Measurements from ENCODE around the gene SSX4B. TPM values are rescaled to one million over a fixed set of nuclear protein-coding genes. Genes with fewer than 3 reads are reported as not detected.
"Not testable (repeated sequence)": the region's sequence is repeated elsewhere in the genome, so short reads cannot be mapped to it uniquely, and the experiment has no call there.

Gene SSX4B
- total and polyA plus RNA-seq, 12 donors, result not detected

GRCh38 chrX:48397825-48398224 is 13.9 kb downstream of the SSX4B start:
- H3K9me3 ChIP-seq; H3K4me1 ChIP-seq; H3K36me3 ChIP-seq; H3K27ac ChIP-seq; ATAC-seq; intact Hi-C loops (cut with DNase I); H3K4me3 ChIP-seq; H3K27me3 ChIP-seq; DNase-seq: not testable (repeated sequence)
- WGBS, 2 donors, result 38% methylated on average over 1 of the region's 1 CpG

DNA sequence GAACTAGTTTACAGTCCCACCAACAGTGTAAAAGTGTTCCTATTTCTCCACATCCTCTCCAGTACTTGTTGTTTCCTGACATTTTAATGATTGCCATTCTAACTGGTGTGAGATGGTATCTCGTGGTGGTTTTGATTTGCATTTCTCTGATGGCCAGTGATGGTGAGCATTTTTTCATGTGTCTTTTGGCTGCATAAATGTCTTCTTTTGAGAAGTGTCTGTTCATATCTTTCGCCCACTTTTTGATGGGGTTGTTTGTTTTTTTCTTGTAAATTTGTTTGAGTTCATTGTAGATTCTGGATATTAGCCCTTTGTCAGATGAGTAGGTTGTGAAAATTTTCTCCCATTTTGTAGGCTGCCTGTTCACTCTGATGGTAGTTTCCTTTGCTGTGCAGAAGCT is 14.8 kb downstream of the SSX4B start:
- H3K4me1 ChIP-seq; H3K4me3 ChIP-seq; DNase-seq; intact Hi-C loops (cut with DNase I); H3K27me3 ChIP-seq; H3K9me3 ChIP-seq; H3K36me3 ChIP-seq; H3K27ac ChIP-seq; ATAC-seq: not testable (repeated sequence)
- WGBS, 2 donors, result 86 to 90% methylated on average over 1 of the region's 2 CpGs

GRCh38 chrX:48383239-48383638 is 28.5 kb downstream of the SSX4B start, which contains the start of gene SSX4:
TSS of gene SSX4 (plus strand) at chrX:48383539. CDS start at chrX:48384054, 515 bp downstream.
- ATAC-seq; DNase-seq; H3K9me3 ChIP-seq; H3K4me1 ChIP-seq; H3K4me3 ChIP-seq; intact Hi-C loops (cut with DNase I); H3K27me3 ChIP-seq; H3K36me3 ChIP-seq; H3K27ac ChIP-seq: not testable (repeated sequence)
- WGBS, 2 donors, result no CpG with 5 or more reads among the region's 16 CpGs

- H3K36me3 ChIP-seq; H3K4me1 ChIP-seq; DNase-seq; intact Hi-C loops (cut with DNase I); H3K4me3 ChIP-seq; ATAC-seq; H3K27me3 ChIP-seq; H3K27ac ChIP-seq; H3K9me3 ChIP-seq: not testable (repeated sequence)
- no CpG with 5 or more reads among the region's 8 CpGs for WGBS, 2 donors
These were observed 41.4 kb downstream of the SSX4B start for GRCh38 chrX:48370408-48370807.

- H3K36me3 ChIP-seq; H3K4me1 ChIP-seq; ATAC-seq; H3K4me3 ChIP-seq; intact Hi-C loops (cut with DNase I); DNase-seq; H3K27ac ChIP-seq; H3K9me3 ChIP-seq; H3K27me3 ChIP-seq: not testable (repeated sequence)
- WGBS, 2 donors, result no CpG with 5 or more reads among the region's 12 CpGs
These were observed 43.9 kb downstream of the SSX4B start for GRCh38 chrX:48367717-48368408.

DNA sequence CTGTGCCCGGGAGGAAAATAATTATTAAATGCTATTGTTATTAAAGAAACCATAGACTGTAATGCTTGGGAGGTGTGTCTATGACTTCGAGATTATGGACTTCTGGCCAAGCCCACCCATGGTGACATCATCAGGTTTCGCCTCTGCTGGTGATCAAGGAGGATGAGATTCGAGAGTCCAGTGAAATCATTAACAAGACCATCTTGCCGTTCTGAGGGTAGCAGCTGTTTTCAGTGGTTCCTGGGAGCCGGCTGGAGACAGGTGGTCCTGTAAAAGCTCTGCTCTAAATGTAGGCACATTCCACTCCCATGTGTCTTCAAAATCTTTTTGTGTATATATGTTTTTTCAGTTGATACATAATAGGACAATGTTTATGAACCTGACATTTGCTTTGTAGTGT is 52.5 kb downstream of the SSX4B start:
- H3K27me3 ChIP-seq; DNase-seq; H3K4me1 ChIP-seq; H3K9me3 ChIP-seq; intact Hi-C loops (cut with DNase I); ATAC-seq; H3K27ac ChIP-seq; H3K4me3 ChIP-seq; H3K36me3 ChIP-seq: not testable (repeated sequence)
- WGBS, 2 donors, result 60 to 72% methylated on average over 5 to 6 of the region's 6 CpGs

DNA sequence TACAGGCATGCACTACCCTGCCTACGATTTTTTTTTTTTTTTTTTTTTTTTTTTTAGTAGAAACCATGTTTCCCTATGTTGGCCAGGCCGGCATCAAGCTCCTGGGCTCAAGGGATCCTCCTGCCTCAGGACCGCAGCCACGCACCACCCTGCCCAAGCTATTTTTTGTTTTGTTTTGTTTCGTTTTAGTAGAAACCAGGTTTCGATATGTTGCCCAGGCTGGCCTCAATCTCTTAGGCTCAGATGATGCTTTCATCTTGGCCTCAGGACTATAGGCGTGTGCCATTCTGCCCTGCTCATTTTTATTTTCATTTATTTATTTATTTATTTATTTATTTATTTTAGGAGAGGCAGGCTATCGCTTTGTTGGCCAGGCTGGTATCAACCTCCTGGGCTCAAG is 54.1 kb downstream of the SSX4B start:
- TF ChIP-seq CTCF (IDR thresholded peaks at IDR 0.05), result no peak
- no peaks in the 10 kb centered on the region for H3K9me3 ChIP-seq
- H3K27me3 ChIP-seq, result no peaks in the 10 kb centered on the region
- no peak overlapping the region for H3K4me3 ChIP-seq
- no peaks in the 10 kb centered on the region for H3K36me3 ChIP-seq
- ATAC-seq (no peak), DNase-seq (no peak)
- WGBS, 2 donors, result 94 to 98% methylated on average over 7 to 8 of the region's 8 CpGs
- no peaks in the 10 kb centered on the region for H3K4me1 ChIP-seq
- intact Hi-C loops (cut with DNase I), result no loop called here
- no peak overlapping the region for H3K27ac ChIP-seq

DNA sequence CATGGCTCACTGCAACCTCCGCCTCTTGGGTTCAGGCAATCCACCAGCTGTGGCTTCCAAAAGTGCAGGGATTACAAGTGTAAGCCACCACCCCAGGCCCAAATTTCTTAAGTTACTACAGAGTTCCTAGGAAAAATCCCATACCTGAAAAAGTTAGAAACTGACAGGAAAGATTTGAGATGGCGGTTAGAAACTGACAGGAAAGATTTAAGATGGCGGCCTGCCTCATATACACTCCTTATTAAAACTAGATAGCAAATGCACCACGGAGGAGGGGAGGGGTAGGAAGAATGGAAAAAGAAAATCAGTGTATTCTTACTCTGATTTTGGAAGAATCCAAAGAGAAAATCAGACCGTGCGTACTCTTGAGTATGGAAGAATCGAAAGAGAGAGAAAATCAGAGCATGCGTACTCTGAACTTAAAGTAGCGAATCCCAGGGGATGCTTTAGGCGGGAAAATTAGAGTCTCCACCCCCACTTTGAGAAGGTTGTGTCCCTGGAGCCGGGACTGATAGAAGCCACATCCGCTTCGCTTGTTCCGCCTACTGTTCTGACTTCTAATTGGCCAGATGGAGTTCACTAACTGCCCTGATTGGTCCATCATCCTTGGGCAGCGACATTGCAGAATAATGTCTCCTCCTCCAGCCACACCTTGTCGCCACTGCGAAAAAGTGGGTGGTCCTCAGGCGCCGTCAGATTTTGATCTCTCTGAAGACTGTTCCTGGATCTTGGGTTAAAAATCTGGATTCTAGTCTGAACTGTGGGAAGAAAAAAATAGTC is 55.3 kb downstream of the SSX4B start, which contains the start of gene SSX3:
TSS of gene SSX3 (minus strand) at position 389 of the 780 bp plus-strand sequence. CDS start 1,454 bp downstream, outside the sequence.
- H3K27ac ChIP-seq; H3K27me3 ChIP-seq; H3K4me3 ChIP-seq; H3K36me3 ChIP-seq; H3K9me3 ChIP-seq; ATAC-seq; DNase-seq; intact Hi-C loops (cut with DNase I); H3K4me1 ChIP-seq: not testable (repeated sequence)
- WGBS, 2 donors, result 93 to 95% methylated on average over 15 to 19 of the region's 19 CpGs
